IMR-90 (cell line): Measurements from ENCODE around the gene MRPL41. TPM values are rescaled to one million over a fixed set of nuclear protein-coding genes. Genes with fewer than 3 reads are reported as not detected.

ENCODE experiments used
- ATAC-seq: fragments of 200-7000 bp; cut with Tn5 transposase; 2 replicates; pipeline ENCODE4 v1.9.1; 2020; ENCODE audit warnings: low read depth, mild to moderate bottlenecking, moderate library complexity
- BruUV-seq: library from RNA; stranded (reverse); fragments of 400-500 nt; replicated peaks from 2 replicates; lab custom pipeline; 2021; lab: Mats Ljungman, UMichigan
- CTCF ChIA-PET: fragments of 300-600 bp; formaldehyde crosslinking; extraction: SDS; loops from one replicate; lab custom pipeline; 2021; ENCODE audit warnings: antibody characterized with exemption; lab: Yijun Ruan, JAX
- POLR2A ChIA-PET: fragments of 300-600 bp; sonication (Branson Sonifier 250); formaldehyde crosslinking; loops from one replicate; lab custom pipeline; 2022; ENCODE audit warnings: antibody characterized with exemption; ENCODE audit not compliant: unreplicated experiment; lab: Charles Lee
- DNase-seq: peaks from one replicate; pipeline ENCODE4 v3.0.0; 2013
- H2AFZ ChIP-seq: replicated peaks from 2 replicates; pipeline ENCODE3; 2013; ENCODE audit warnings: low read length, mild to moderate bottlenecking; ENCODE audit not compliant: poor library complexity
- H2AK5ac ChIP-seq: 2 replicates; pipeline ENCODE4 v1.6.1; 2013; ENCODE audit warnings: low read depth, low read length, inconsistent platforms
- H2AK9ac ChIP-seq: replicated peaks from 2 replicates; pipeline ENCODE3; 2013; ENCODE audit warnings: mild to moderate bottlenecking, low read depth, low read length, moderate library complexity; ENCODE audit not compliant: poor library complexity
- H2BK120ac ChIP-seq: 2 replicates; pipeline ENCODE4 v1.6.1; 2013; ENCODE audit warnings: low read depth, low read length, inconsistent platforms
- H2BK15ac ChIP-seq: 3 replicates; pipeline ENCODE4 v1.6.1; 2013; ENCODE audit warnings: low read depth, low read length, inconsistent platforms
- H2BK20ac ChIP-seq: 2 replicates; pipeline ENCODE4 v1.6.1; 2013; ENCODE audit warnings: low read depth, mild to moderate bottlenecking, inconsistent platforms, low read length, moderate library complexity
- H2BK5ac ChIP-seq: 2 replicates; pipeline ENCODE4 v1.6.1; 2013; ENCODE audit warnings: mild to moderate bottlenecking, low read depth, low read length, inconsistent platforms; ENCODE audit not compliant: poor library complexity, severe bottlenecking
- H3K14ac ChIP-seq: replicated peaks from 2 replicates; pipeline ENCODE4 v1.6.1; 2013; ENCODE audit warnings: low read depth, low read length, inconsistent platforms
- H3K18ac ChIP-seq: 2 replicates; pipeline ENCODE4 v1.6.1; 2013; ENCODE audit warnings: low read depth, low read length, control low read depth
- H3K23ac ChIP-seq: 2 replicates; pipeline ENCODE4 v1.6.1; 2013; ENCODE audit warnings: low read depth, low read length, inconsistent platforms
- H3K27ac ChIP-seq: 2 replicates; pipeline ENCODE4 v1.5.1; 2013; ENCODE audit warnings: mild to moderate bottlenecking, control low read depth, low read length; ENCODE audit not compliant: insufficient read depth
- H3K27me3 ChIP-seq: 2 replicates; pipeline ENCODE4 v1.6.1; 2013; ENCODE audit warnings: low read length; ENCODE audit not compliant: control insufficient read depth, insufficient read depth
- H3K36me3 ChIP-seq: 2 replicates; pipeline ENCODE4 v1.6.1; 2013; ENCODE audit warnings: low read length, mixed read lengths; ENCODE audit not compliant: control insufficient read depth, insufficient read depth
- H3K4ac ChIP-seq: 2 replicates; pipeline ENCODE4 v1.6.1; 2013; ENCODE audit warnings: low read depth, low read length, inconsistent platforms
- H3K4me1 ChIP-seq: 2 replicates; pipeline ENCODE4 v1.6.1; 2013; ENCODE audit warnings: low read length, mixed read lengths; ENCODE audit not compliant: control insufficient read depth, insufficient read depth
- H3K4me2 ChIP-seq: 2 replicates; pipeline ENCODE4 v1.6.1; 2013; ENCODE audit warnings: low read depth, mild to moderate bottlenecking, control low read depth, low read length, moderate library complexity
- H3K4me3 ChIP-seq: 2 replicates; pipeline ENCODE4 v1.5.1; 2013; ENCODE audit warnings: low read depth, mild to moderate bottlenecking, control low read depth, low read length, moderate library complexity; ENCODE audit not compliant: insufficient read depth
- H3K56ac ChIP-seq: 2 replicates; pipeline ENCODE4 v1.6.1; 2013; ENCODE audit warnings: low read length, inconsistent platforms; ENCODE audit not compliant: insufficient read depth; ENCODE audit errors: extremely low read depth
- H3K79me1 ChIP-seq, 2 experiments: 2 replicates each; pipeline ENCODE4 v1.6.1; 2013; ENCODE audit warnings: low read length in 2 of 2, inconsistent platforms in 1 of 2, low read depth in 1 of 2
- H3K9ac ChIP-seq: 2 replicates; pipeline ENCODE4 v1.6.1; 2013; ENCODE audit warnings: low read depth, low read length, control low read depth
- H3K9me1 ChIP-seq: 2 replicates; pipeline ENCODE4 v1.6.1; 2013; ENCODE audit warnings: low read length, inconsistent platforms; ENCODE audit not compliant: insufficient read depth
- H3K9me3 ChIP-seq: 2 replicates; pipeline ENCODE4 v1.6.1; 2013; ENCODE audit warnings: low read length; ENCODE audit not compliant: control insufficient read depth, insufficient read depth
- H4K20me1 ChIP-seq: 2 replicates; pipeline ENCODE4 v1.6.1; 2013; ENCODE audit warnings: low read length, inconsistent platforms; ENCODE audit not compliant: insufficient read depth
- H4K5ac ChIP-seq: 2 replicates; pipeline ENCODE4 v1.6.1; 2013; ENCODE audit warnings: mild to moderate bottlenecking, low read depth, low read length, control low read depth
- H4K8ac ChIP-seq, 2 experiments: 2 replicates each; pipeline ENCODE4 v1.6.1; 2013; ENCODE audit warnings: low read depth in 2 of 2, low read length in 2 of 2, control low read depth in 1 of 2, inconsistent platforms in 1 of 2
- H4K91ac ChIP-seq: 2 replicates; pipeline ENCODE4 v1.6.1; 2013; ENCODE audit warnings: low read depth, low read length, inconsistent platforms; ENCODE audit not compliant: insufficient read depth
- MXI1 ChIP-seq: IDR thresholded peaks from 2 replicates; pipeline ENCODE4 v1.6.1; 2012; ENCODE audit warnings: low read depth, mild to moderate bottlenecking, low read length, moderate library complexity, borderline replicate concordance
- RAD21 ChIP-seq: IDR thresholded peaks from 2 replicates; pipeline ENCODE4 v1.6.1; 2012; ENCODE audit warnings: low read length, improper control_type of control experiment
- WGBS, 2 experiments: methylation state at CpG; one replicate each; pipeline versions ENCODE4 v1.1.5 to v1.1.7; 2013; ENCODE audit warnings: missing lambda C conversion rate in 2 of 2; ENCODE audit not compliant: insufficient read length in 1 of 2; ENCODE audit errors: extremely low coverage in 2 of 2; 5-methylcytosine and 5-hydroxymethylcytosine counted together
- dilution Hi-C: fragments of 300-500 bp; cut with HindIII; formaldehyde crosslinking; loops from one replicate; pipeline ENCODE4 v1.14.3; 2018; ENCODE audit warnings: low sequenced_read_pairs; ENCODE audit not compliant: unreplicated experiment
- in situ Hi-C: fragments of 300-500 bp; cut with MboI; formaldehyde crosslinking; loops from 3 replicates; pipeline ENCODE4 v1.14.3; 2019; ENCODE audit warnings: low sequenced_read_pairs, inconsistent platforms, mixed read lengths
- intact Hi-C: fragments of 100-400 bp; cut with micrococcal nuclease; formaldehyde crosslinking; loops from 2 replicates; pipeline ENCODE4 v1.10.0; 2022
- polyA plus RNA-seq, 3 experiments: library from polyadenylated mRNA; depleted of rRNA; stranded (reverse); fragments of >200 nt; gene quantifications; 2 replicates each; pipeline ENCODE4 v1.2.3, GENCODE V29; 2012; ENCODE audit warnings: low replicate concordance in 1 of 3
- total RNA-seq: library from RNA; depleted of rRNA; stranded (reverse); fragments of >200 nt; gene quantifications from 2 replicates; pipeline ENCODE4 v1.2.3, GENCODE V29; 2012

MRPL41 gene
- total and polyA plus RNA-seq, 2 of the 4 experiments (the other 2 are of a cell fraction) = 15.6 to 38.9 TPM

DNA sequence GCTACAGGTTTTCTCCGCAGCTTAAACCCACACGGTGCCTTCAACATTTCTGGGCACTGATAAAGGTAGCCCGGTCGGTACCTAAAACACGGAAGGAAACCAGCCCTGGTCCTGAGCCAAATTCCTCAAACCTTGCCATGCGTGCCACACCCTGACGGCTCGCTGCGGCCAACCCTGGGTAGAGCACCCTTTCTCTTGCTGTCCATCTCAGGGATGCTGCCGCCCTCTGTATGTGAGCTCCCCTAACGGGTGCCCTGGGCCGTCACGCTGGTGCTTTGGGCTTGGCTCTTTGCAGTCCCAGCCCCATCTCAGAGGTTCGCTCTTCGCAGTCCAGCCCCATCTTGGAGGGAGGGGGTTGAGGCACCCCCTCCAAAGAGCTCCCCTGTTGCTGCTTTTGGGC lies 45.4 kb upstream of the MRPL41 start:
- no peak for ATAC-seq
- DNase-seq = no peak

More for the DNA sequence above, 45.4 kb upstream of the MRPL41 start:
- Histone ChIP-seq H4K5ac (no peak overlapping the region), H3K4me3 (no peak overlapping the region), H2AFZ (no peak overlapping the region), H3K4me1 (no peaks in the 10 kb centered on the region), H3K4me2 (no peak overlapping the region), H3K9ac (no peak overlapping the region), H2AK9ac (no peak overlapping the region), H3K9me3 (peaks cover 2% of the 10 kb centered on the region; the same call in 1 of the 2 replicates), H2BK20ac (no peak overlapping the region), H2BK5ac (no peak overlapping the region), H4K91ac (no peak overlapping the region), H2BK15ac (no peak overlapping the region), H3K23ac (no peak overlapping the region), H3K36me3 (no peaks in the 10 kb centered on the region), H3K4ac (no peak overlapping the region), H3K56ac (no peak overlapping the region), H3K9me1 (no peaks in the 10 kb centered on the region), H3K27ac (no peak overlapping the region), H3K14ac (no peak overlapping the region), H3K27me3 (no peaks in the 10 kb centered on the region; the same call in 1 of the 2 replicates), H2BK120ac (no peak overlapping the region), H4K20me1 (no peaks in the 10 kb centered on the region), H2AK5ac (no peak overlapping the region), H4K8ac (no peak overlapping the region), H3K18ac (no peak overlapping the region), H3K79me1 (no peaks in the 10 kb centered on the region)
- intact Hi-C loops (no loop called here), dilution Hi-C loops (no loop called here), in situ Hi-C loops (no loop called here)
- BruUV-seq = no TSS peak
- POLR2A ChIA-PET = no interaction called here
- WGBS, 2 experiments = 93% methylated on average over 5 of the region's 15 CpGs; no CpG with 5 or more reads in 1 of the 2 experiments
- CTCF ChIA-PET = no interaction called here
- no peak for TF ChIP-seq MXI1
- TF ChIP-seq RAD21 = no peak
